SU-DHL-6 (cell line): ENCODE measurements around the gene TOP1.

ENCODE experiments used
- H2AFZ ChIP-seq: fragments of 200-600 bp; sonication (generic); 2 replicates; pipeline ENCODE4 v1.6.1; 2014; ENCODE audit warnings: low read depth, mild to moderate bottlenecking, moderate library complexity, mixed read lengths, antibody characterized with exemption, low read length; ENCODE audit not compliant: severe bottlenecking
- H3F3A ChIP-seq: fragments of 200-600 bp; shearing (Covaris generic); 2 replicates; pipeline ENCODE4 v1.6.0; 2016; ENCODE audit warnings: antibody characterized with exemption, mild to moderate bottlenecking; ENCODE audit not compliant: insufficient read depth
- H3K27ac ChIP-seq: fragments of 200-600 bp; sonication (generic); 2 replicates; pipeline ENCODE4 v1.5.1; 2016; ENCODE audit warnings: low read depth, mild to moderate bottlenecking, low read length, moderate library complexity, mixed read lengths
- H3K27me3 ChIP-seq: fragments of 200-600 bp; sonication (generic), shearing (Covaris generic); 2 replicates; pipeline ENCODE4 v1.6.0; 2014; ENCODE audit warnings: mild to moderate bottlenecking, low read length
- H3K36me3 ChIP-seq: fragments of 200-600 bp; sonication (generic); 2 replicates; pipeline ENCODE4 v1.6.1; 2014; ENCODE audit warnings: mild to moderate bottlenecking, low read length, mixed read lengths
- H3K4me2 ChIP-seq: fragments of 300-600, 200-600 bp; shearing (Covaris generic), sonication (generic); 2 replicates; pipeline ENCODE4 v1.6.0; 2014; ENCODE audit warnings: low read length, low read depth, mild to moderate bottlenecking; ENCODE audit not compliant: poor library complexity, severe bottlenecking
- H3K4me3 ChIP-seq: fragments of 200-600 bp; sonication (generic); 2 replicates; pipeline ENCODE4 v1.5.1; 2014; ENCODE audit warnings: antibody characterized with exemption, low read length, mild to moderate bottlenecking, mixed read lengths; ENCODE audit not compliant: insufficient read depth, poor library complexity, severe bottlenecking
- H3K79me2 ChIP-seq: fragments of 200-600 bp; sonication (generic); 2 replicates; pipeline ENCODE4 v1.6.1; 2014; ENCODE audit warnings: mild to moderate bottlenecking, low read length, moderate library complexity; ENCODE audit not compliant: insufficient read depth
- H3K9ac ChIP-seq: fragments of 200-600 bp; sonication (generic); 2 replicates; pipeline ENCODE4 v1.7.0; 2014; ENCODE audit warnings: mild to moderate bottlenecking, low read length
- H3K9me2 ChIP-seq: fragments of 200-600 bp; sonication (generic); replicated peaks from 2 replicates; pipeline ENCODE4 v1.6.1; 2014; ENCODE audit warnings: low read length; ENCODE audit not compliant: insufficient read depth
- H3K9me3 ChIP-seq: fragments of 200-600 bp; sonication (generic); 2 replicates; pipeline ENCODE4 v1.6.1; 2014; ENCODE audit warnings: low read length, mixed read lengths; ENCODE audit not compliant: insufficient read depth
- H4K20me1 ChIP-seq: fragments of 200-600 bp; sonication (generic); 2 replicates; pipeline ENCODE4 v1.6.1; 2014; ENCODE audit warnings: low read depth, mild to moderate bottlenecking, antibody characterized with exemption, low read length, moderate library complexity, mixed read lengths
- EZH2phosphoT487 ChIP-seq: fragments of 200-600 bp; sonication (generic), shearing (Covaris generic); conservative IDR thresholded peaks from 2 replicates; pipeline ENCODE4 v1.6.1; 2018; ENCODE audit warnings: mild to moderate bottlenecking, antibody characterized with exemption, low read length, moderate library complexity, mixed read lengths
- TF ChIP-seq, protein P1 (sequence below): fragments of 200-600 bp; sonication (generic); IDR thresholded peaks from one replicate; pipeline ENCODE4 v1.5.1; 2017; ENCODE audit warnings: antibody characterized with exemption, mild to moderate bottlenecking, low read length, moderate library complexity; ENCODE audit not compliant: insufficient read depth, poor library complexity, severe bottlenecking

Gene TOP1

DNA sequence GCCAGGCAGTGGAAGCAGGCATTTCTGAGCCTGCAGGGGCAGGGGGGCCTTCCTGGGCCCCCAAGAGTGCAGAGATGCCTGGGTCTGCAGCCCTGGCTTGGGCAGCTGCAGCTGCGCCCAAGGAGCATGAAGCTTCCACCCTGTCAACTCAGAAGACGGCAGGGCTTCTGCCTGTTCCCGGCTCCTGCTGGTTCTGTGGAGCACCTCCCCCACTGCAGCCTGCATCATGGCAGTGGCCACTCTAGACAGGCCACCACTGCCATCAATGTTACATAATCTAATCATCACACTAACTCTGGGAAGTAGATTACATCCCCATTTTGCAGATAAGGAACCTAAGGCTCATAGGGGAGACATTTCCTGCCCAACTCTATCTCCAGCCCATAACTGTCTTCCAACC, 21.1 kb upstream of the TOP1 start:
- Histone ChIP-seq H2AFZ (no peak overlapping the region), H3K9ac (no peak overlapping the region), H3K36me3 (no peaks in the 10 kb centered on the region), H3F3A (peaks cover 12% of the 10 kb centered on the region), H3K9me2 (no peaks in the 10 kb centered on the region), H3K27me3 (no peaks in the 10 kb centered on the region), H3K79me2 (no peaks in the 10 kb centered on the region), H3K4me2 (no peak overlapping the region), H4K20me1 (no peaks in the 10 kb centered on the region), H3K4me3 (no peak overlapping the region), H3K9me3 (peaks cover 11% of the 10 kb centered on the region), H3K27ac (no peak overlapping the region)
- TF ChIP-seq, protein P1, sequence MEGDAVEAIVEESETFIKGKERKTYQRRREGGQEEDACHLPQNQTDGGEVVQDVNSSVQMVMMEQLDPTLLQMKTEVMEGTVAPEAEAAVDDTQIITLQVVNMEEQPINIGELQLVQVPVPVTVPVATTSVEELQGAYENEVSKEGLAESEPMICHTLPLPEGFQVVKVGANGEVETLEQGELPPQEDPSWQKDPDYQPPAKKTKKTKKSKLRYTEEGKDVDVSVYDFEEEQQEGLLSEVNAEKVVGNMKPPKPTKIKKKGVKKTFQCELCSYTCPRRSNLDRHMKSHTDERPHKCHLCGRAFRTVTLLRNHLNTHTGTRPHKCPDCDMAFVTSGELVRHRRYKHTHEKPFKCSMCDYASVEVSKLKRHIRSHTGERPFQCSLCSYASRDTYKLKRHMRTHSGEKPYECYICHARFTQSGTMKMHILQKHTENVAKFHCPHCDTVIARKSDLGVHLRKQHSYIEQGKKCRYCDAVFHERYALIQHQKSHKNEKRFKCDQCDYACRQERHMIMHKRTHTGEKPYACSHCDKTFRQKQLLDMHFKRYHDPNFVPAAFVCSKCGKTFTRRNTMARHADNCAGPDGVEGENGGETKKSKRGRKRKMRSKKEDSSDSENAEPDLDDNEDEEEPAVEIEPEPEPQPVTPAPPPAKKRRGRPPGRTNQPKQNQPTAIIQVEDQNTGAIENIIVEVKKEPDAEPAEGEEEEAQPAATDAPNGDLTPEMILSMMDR: no peak
- no peak for TF ChIP-seq EZH2phosphoT487

DNA sequence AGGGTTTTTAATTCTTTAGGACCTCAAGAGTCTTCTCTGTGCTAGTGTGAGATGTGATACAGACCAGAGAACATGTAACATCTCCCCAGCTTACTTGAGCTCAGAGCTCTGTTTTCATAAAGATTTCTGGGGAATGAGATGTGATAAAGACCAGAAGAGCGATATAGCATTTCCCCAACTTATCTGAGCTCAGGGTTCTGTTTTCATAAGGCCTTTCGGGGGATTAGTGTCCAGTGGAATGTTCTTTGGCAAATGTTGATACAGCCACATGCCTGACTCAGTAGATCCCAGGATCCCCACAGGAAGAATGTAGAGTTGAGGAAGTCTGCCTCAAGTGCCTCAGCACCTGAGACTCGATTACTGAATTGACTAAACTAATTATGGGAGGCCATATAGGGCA, 18.7 kb upstream of the TOP1 start:
- H2AFZ ChIP-seq: no peak overlapping the region
- H3K9ac ChIP-seq: no peak overlapping the region
- H3F3A ChIP-seq: peaks cover 12% of the 10 kb centered on the region
- no peak overlapping the region for H3K4me3 ChIP-seq
- no peaks in the 10 kb centered on the region for H3K36me3 ChIP-seq
- no peak for TF ChIP-seq EZH2phosphoT487
- TF ChIP-seq, protein P1: no peak
- no peaks in the 10 kb centered on the region for H3K9me2 ChIP-seq
- H3K27me3 ChIP-seq: no peaks in the 10 kb centered on the region
- no peaks in the 10 kb centered on the region for H4K20me1 ChIP-seq
- H3K79me2 ChIP-seq: no peaks in the 10 kb centered on the region
- no peak overlapping the region for H3K4me2 ChIP-seq
- H3K9me3 ChIP-seq: peaks cover 11% of the 10 kb centered on the region
- H3K27ac ChIP-seq: peak overlapping the region; percentile 2; the same call in 1 of the 2 replicates

DNA sequence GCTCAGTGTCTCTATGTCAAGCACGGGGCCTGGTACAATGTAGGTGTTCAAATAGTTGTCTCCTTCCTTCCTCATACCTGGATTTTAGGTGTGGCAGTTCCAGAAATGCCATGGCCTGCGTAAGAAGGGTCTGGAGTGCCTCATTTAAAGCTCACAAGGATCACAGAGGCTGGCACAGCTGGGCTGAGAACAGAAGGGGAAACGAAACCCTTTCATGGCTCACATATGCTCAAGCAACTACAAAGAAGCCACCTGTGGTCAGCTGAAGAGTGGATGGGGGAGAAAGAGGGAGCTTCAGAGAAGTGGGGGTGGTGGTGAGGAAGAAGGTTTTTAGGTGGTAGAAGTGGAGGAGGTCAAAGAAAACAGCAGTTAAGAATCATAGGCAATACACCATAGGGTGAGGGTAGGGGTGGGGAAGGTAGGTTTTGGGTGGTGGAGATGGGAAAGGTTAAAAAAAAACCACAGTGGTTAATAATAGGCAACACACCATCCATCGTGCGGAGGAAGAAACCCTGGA, 17.0 kb upstream of the TOP1 start:
- no peaks in the 10 kb centered on the region for H4K20me1 ChIP-seq
- no peaks in the 10 kb centered on the region for H3K9me2 ChIP-seq
- no peaks in the 10 kb centered on the region for H3K27me3 ChIP-seq
- H3K4me2 ChIP-seq: peak overlapping the region; percentile 87
- peak overlapping the region; percentile 43 for H3K9ac ChIP-seq
- TF ChIP-seq, protein P1: no peak
- TF ChIP-seq EZH2phosphoT487: no peak
- H3K4me3 ChIP-seq: peak overlapping the region; percentile 46
- H3K27ac ChIP-seq: peak overlapping the region; percentile 94
- H3K36me3 ChIP-seq: no peaks in the 10 kb centered on the region
- H2AFZ ChIP-seq: peak overlapping the region; percentile 55
- peaks cover 5% of the 10 kb centered on the region for H3K9me3 ChIP-seq
- peaks cover 12% of the 10 kb centered on the region for H3F3A ChIP-seq
- no peaks in the 10 kb centered on the region for H3K79me2 ChIP-seq
